Gastrocnemius medialis (tissue), 4 donors: ENCODE measurements around the gene TSPAN15.

ENCODE experiments used
- POLR2A ChIP-seq, 2 donors: fragments of 450-650 bp; IDR thresholded peaks; one replicate each; pipeline ENCODE4 v1.6.1; 2017; ENCODE audit warnings: antibody characterized with exemption in 2 of 2, mild to moderate bottlenecking in 2 of 2, moderate library complexity in 2 of 2
- TF ChIP-seq, protein P1 (sequence below), 5 experiments: fragments of 450-650 bp in 3 of 5; fragments of 200-600 bp in 2 of 5; sonication (generic) in 2 of 5; IDR thresholded peaks in 4 of 5; conservative IDR thresholded peaks in 1 of 5; 1 replicate in 4 of 5; 2 replicates in 1 of 5; pipeline ENCODE4 v1.5.1; 2016 to 2019; ENCODE audit warnings: antibody characterized with exemption in 5 of 5, mild to moderate bottlenecking in 3 of 5, moderate library complexity in 3 of 5

DNA sequence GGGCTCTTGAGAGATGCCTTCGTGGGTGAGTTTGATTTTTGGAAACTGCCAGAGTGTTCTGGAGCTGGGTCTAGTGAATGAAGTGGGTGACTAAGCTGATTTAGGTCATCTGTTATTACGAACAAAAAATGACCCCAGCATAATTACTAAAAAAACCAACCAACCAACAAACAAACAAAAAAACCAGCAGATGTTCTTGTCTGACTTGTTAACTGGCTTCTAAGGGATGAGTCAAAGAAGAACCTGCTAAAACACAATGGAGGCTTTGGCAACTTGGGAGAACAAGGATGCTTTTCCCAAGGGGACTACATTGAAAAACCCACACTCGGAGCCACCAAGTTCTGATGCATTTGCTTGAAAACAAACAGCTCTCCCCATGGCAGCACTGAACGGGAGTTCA is 46.0 kb upstream of the TSPAN15 start:
- TF ChIP-seq POLR2A (IDR thresholded peaks at IDR 0.05) = no peak
- TF ChIP-seq, protein P1, sequence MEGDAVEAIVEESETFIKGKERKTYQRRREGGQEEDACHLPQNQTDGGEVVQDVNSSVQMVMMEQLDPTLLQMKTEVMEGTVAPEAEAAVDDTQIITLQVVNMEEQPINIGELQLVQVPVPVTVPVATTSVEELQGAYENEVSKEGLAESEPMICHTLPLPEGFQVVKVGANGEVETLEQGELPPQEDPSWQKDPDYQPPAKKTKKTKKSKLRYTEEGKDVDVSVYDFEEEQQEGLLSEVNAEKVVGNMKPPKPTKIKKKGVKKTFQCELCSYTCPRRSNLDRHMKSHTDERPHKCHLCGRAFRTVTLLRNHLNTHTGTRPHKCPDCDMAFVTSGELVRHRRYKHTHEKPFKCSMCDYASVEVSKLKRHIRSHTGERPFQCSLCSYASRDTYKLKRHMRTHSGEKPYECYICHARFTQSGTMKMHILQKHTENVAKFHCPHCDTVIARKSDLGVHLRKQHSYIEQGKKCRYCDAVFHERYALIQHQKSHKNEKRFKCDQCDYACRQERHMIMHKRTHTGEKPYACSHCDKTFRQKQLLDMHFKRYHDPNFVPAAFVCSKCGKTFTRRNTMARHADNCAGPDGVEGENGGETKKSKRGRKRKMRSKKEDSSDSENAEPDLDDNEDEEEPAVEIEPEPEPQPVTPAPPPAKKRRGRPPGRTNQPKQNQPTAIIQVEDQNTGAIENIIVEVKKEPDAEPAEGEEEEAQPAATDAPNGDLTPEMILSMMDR (IDR thresholded peaks at IDR 0.05 in 4 of 5, conservative IDR thresholded peaks at IDR 0.05 in 1 of 5) = no peak
